HG02884 (cell line): Measurements from ENCODE around the gene SULF2.

ENCODE experiments used
- ATAC-seq: cut with Tn5 transposase; IDR thresholded peaks from one replicate; pipeline ENCODE4 v1.9.1; 2021; ENCODE audit warnings: mild to moderate bottlenecking, moderate library complexity; ENCODE audit not compliant: unreplicated experiment

SULF2 gene

GRCh38 chr20:47765271-47765670 is 20.0 kb downstream of the SULF2 start:
- no peak for ATAC-seq

GRCh38 chr20:47764154-47764733 is 21.0 kb downstream of the SULF2 start:
- no peak for ATAC-seq

GRCh38 chr20:47762699-47763268 is 22.5 kb downstream of the SULF2 start:
- no peak for ATAC-seq

- ATAC-seq: no peak
These were observed 23.7 kb downstream of the SULF2 start for GRCh38 chr20:47761482-47762047.

- ATAC-seq: no peak
These were observed 24.4 kb downstream of the SULF2 start for GRCh38 chr20:47760686-47761481.

GRCh38 chr20:47758517-47759450 is 26.5 kb downstream of the SULF2 start:
- no peak for ATAC-seq

GRCh38 chr20:47757145-47758035 is 27.9 kb downstream of the SULF2 start:
- no peak for ATAC-seq

GRCh38 chr20:47754946-47755652 is 30.2 kb downstream of the SULF2 start:
- ATAC-seq: no peak

GRCh38 chr20:47754388-47754715 is 30.9 kb downstream of the SULF2 start:
- ATAC-seq: no peak

GRCh38 chr20:47753576-47754387 is 31.5 kb downstream of the SULF2 start:
- ATAC-seq: no peak

GRCh38 chr20:47751449-47751848 is 33.8 kb downstream of the SULF2 start:
- no peak for ATAC-seq

- no peak for ATAC-seq
These were observed 35.9 kb downstream of the SULF2 start for GRCh38 chr20:47749339-47749738.

- no peak for ATAC-seq
These were observed 36.5 kb downstream of the SULF2 start for GRCh38 chr20:47748823-47749222.

- ATAC-seq: no peak
These were observed 37.2 kb downstream of the SULF2 start for GRCh38 chr20:47748069-47748468.

GRCh38 chr20:47747669-47748031 is 37.6 kb downstream of the SULF2 start:
- no peak for ATAC-seq

- ATAC-seq: no peak
These were observed 40.5 kb downstream of the SULF2 start for GRCh38 chr20:47744803-47745202.

GRCh38 chr20:47743671-47744070 is 41.6 kb downstream of the SULF2 start:
- ATAC-seq: no peak
